ENCODE results near the gene PTPRG.

- TF ChIP-seq CTCF (IDR thresholded peaks at IDR 0.05) (no peak), POLR2A (IDR thresholded peaks at IDR 0.05) (no peak)
Measured at GRCh38 chr3:61890167-61890566, 328.8 kb downstream of the PTPRG start.
